Uterus (tissue), 4 donors: ENCODE data around the gene RIMS4. TPM values are rescaled to one million over a fixed set of nuclear protein-coding genes. Genes with fewer than 3 reads are reported as not detected.

ENCODE experiments used
- DNase-seq, 2 donors: peaks; one replicate each; pipeline ENCODE4 v3.0.0-alpha.2; 2019 to 2020
- H3K27ac ChIP-seq, 2 donors: fragments of 200-600 bp; sonication (generic); 1 replicate in 1 of 2; 2 replicates in 1 of 2; pipeline ENCODE4 v1.5.1; 2016 to 2018
- H3K27me3 ChIP-seq, 2 donors: fragments of 200-600 bp; sonication (generic); one replicate each; pipeline ENCODE4 v1.5.1; 2018 to 2019; ENCODE audit warnings: control low read depth in 1 of 2
- H3K36me3 ChIP-seq, 2 donors: fragments of 200-600 bp; sonication (generic); one replicate each; pipeline ENCODE4 v1.5.1; 2019; ENCODE audit warnings: control low read depth in 1 of 2
- H3K4me1 ChIP-seq, 2 donors: fragments of 200-600 bp; sonication (generic); one replicate each; pipeline ENCODE4 v1.5.1; 2018 to 2019; ENCODE audit warnings: control low read depth in 1 of 2
- H3K4me3 ChIP-seq, 2 donors: fragments of 200-600 bp; sonication (generic); 1 replicate in 1 of 2; 2 replicates in 1 of 2; pipeline ENCODE4 v1.5.1; 2018 to 2019; ENCODE audit warnings: mild to moderate bottlenecking in 1 of 2
- H3K9me3 ChIP-seq, 2 donors: fragments of 200-600 bp; sonication (generic); one replicate each; pipeline ENCODE4 v1.5.1; 2019; ENCODE audit warnings: control low read depth in 1 of 2
- CTCF ChIP-seq, 4 experiments: fragments of 200-600 bp in 2 of 4; fragments of 450-650 bp in 2 of 4; sonication (generic) in 2 of 4; IDR thresholded peaks; one replicate each; pipeline ENCODE4 v1.5.1; 2016 to 2019; ENCODE audit warnings: antibody characterized with exemption in 4 of 4, mild to moderate bottlenecking in 2 of 4, moderate library complexity in 1 of 4
- POLR2A ChIP-seq, 2 donors: fragments of 450-650 bp; IDR thresholded peaks; one replicate each; pipeline ENCODE4 v1.6.1; 2016; ENCODE audit warnings: antibody characterized with exemption in 2 of 2, mild to moderate bottlenecking in 1 of 2, moderate library complexity in 1 of 2
- intact Hi-C: fragments of 100-400 bp; cut with DNase I; formaldehyde crosslinking; loops from one replicate; pipeline ENCODE4 v1.15.1; 2023; ENCODE audit warnings: low total_unique reads
- total RNA-seq, 4 donors: library from RNA; depleted of rRNA in 3 of 4; stranded (reverse); fragments of >200 nt in 3 of 4; gene quantifications; one replicate each; pipeline versions ENCODE4 v1.1.0 to v1.2.4, GENCODE V29; 2014 to 2023
- donor health status: DM: yes; HTN: yes; CAD: no.

The RIMS4 gene
- total RNA-seq, 4 donors from 2014 or later = 0.26 to 5.3 (median 0.61) TPM

DNA sequence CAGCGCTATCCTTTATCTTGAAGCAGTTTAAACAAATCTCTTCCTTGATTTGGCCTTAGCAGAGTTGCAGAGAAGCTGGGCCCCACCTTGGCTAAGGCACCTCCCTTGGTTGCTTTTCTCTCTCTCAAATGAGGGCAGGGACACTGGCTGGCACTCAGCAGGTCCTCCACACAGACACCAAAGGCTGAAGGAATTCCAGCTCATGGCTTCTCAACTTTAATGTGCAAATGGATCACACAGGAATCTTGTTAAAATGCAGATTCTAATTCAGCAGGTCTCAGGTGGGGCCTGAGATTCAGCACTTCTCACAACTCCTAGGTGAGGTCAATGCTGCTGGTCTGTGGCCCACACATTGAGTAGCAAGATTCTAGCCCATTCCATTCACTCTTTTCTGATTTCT, 25.7 kb downstream of the RIMS4 start:
- H3K9me3 ChIP-seq = no peaks in the 10 kb centered on the region
- intact Hi-C loops = no loop called here
- H3K4me3 ChIP-seq = no peak overlapping the region
- no peaks in the 10 kb centered on the region for H3K36me3 ChIP-seq
- TF ChIP-seq POLR2A (IDR thresholded peaks at IDR 0.05) = no peak
- no peak for TF ChIP-seq CTCF (IDR thresholded peaks at IDR 0.05)
- DNase-seq = no peak
- H3K27ac ChIP-seq = no peak overlapping the region
- no peaks in the 10 kb centered on the region for H3K4me1 ChIP-seq
- H3K27me3 ChIP-seq = no peaks in the 10 kb centered on the region

DNA sequence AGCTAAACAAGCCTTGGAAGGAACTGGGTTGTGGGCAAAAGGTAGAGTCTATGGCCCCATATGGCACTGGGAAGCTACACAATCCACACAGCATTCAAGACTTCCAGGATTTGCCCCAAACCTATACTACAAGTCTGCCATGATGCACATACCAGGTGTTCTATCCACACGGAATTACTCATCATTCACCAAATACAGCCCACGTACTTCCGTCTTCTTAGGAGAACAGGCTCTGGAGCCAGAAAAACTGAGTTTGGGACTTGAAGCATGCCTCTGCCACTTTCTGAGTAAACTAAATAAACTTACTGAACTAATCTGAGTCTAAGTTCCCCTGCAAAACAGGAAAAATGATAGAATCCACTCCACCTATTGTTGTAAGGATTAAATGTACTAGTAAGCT, 28.6 kb downstream of the RIMS4 start:
- Histone ChIP-seq H3K4me3 (no peak overlapping the region), H3K4me1 (no peaks in the 10 kb centered on the region), H3K27me3 (no peaks in the 10 kb centered on the region), H3K36me3 (no peaks in the 10 kb centered on the region), H3K9me3 (no peaks in the 10 kb centered on the region), H3K27ac (no peak overlapping the region)
- DNase-seq = no peak
- intact Hi-C loops = no loop called here
- no peak for TF ChIP-seq CTCF (IDR thresholded peaks at IDR 0.05)
- no peak for TF ChIP-seq POLR2A (IDR thresholded peaks at IDR 0.05)

GRCh38 chr20:44781118-44781517, 29.2 kb downstream of the RIMS4 start:
- H3K4me3 ChIP-seq = no peak overlapping the region
- H3K4me1 ChIP-seq = no peaks in the 10 kb centered on the region
- no peak overlapping the region for H3K27ac ChIP-seq
- intact Hi-C loops = no loop called here
- H3K36me3 ChIP-seq = no peaks in the 10 kb centered on the region
- TF ChIP-seq CTCF (IDR thresholded peaks at IDR 0.05) = no peak
- no peak for TF ChIP-seq POLR2A (IDR thresholded peaks at IDR 0.05)
- no peaks in the 10 kb centered on the region for H3K27me3 ChIP-seq
- DNase-seq = no peak
- H3K9me3 ChIP-seq = no peaks in the 10 kb centered on the region

DNA sequence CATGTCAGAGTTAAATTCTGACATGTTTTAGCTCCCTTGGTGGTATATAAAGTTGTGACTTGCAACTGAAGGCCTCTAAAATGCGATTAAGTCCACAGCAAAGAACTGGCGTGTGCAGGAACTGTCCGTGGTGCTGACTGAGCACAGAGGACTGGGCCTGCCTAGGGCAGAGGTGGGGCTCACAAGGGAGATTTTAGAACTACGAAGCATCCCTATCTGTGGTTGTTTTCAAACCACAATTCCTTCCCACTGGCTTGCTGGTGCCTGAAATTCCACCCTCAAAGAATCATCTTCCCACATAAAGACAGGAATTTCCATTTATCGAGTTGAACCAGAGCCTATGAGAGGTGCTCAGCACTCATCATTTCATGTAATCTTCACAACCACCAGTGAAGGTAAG, 30.1 kb downstream of the RIMS4 start:
- TF ChIP-seq CTCF (IDR thresholded peaks at IDR 0.05) (no peak), POLR2A (IDR thresholded peaks at IDR 0.05) (no peak)
- Histone ChIP-seq H3K4me1 (no peaks in the 10 kb centered on the region), H3K9me3 (no peaks in the 10 kb centered on the region), H3K27me3 (no peaks in the 10 kb centered on the region), H3K4me3 (no peak overlapping the region), H3K27ac (no peak overlapping the region), H3K36me3 (no peaks in the 10 kb centered on the region)
- no peak for DNase-seq
- intact Hi-C loops = no loop called here

DNA sequence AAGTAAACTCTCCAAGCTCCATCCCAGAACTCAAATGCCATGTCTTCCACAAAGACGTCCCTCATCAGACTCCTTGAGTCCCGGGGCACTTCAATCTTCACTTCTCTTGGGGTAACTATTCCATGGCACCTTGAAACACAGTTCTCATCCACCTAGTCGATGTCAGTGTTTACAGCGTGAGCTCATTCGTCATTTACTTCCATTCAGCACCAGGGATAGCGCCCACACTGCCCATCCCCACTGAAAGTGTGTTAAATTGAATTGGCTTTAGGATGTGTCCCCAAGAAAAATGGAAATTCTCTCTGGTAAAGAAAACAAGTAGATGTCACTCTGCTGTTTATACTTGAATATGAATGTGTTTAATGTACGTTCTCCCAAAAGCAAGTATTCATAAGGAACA, 33.4 kb downstream of the RIMS4 start:
- no peak overlapping the region for H3K27ac ChIP-seq
- DNase-seq = no peak
- intact Hi-C loops = no loop called here
- H3K4me3 ChIP-seq = no peak overlapping the region
- H3K4me1 ChIP-seq = no peaks in the 10 kb centered on the region
- H3K27me3 ChIP-seq = no peaks in the 10 kb centered on the region
- TF ChIP-seq POLR2A (IDR thresholded peaks at IDR 0.05) (no peak), CTCF (IDR thresholded peaks at IDR 0.05) (no peak)
- H3K9me3 ChIP-seq = no peaks in the 10 kb centered on the region
- no peaks in the 10 kb centered on the region for H3K36me3 ChIP-seq
